K562 (cell line): ENCODE data around the gene OSCAR. TPM values are rescaled to one million over a fixed set of nuclear protein-coding genes. Genes with fewer than 3 reads are reported as not detected.

Experiments used
- ATAC-seq: fragments of 200-7000 bp; cut with Tn5 transposase; 3 replicates; pipeline ENCODE4 v1.9.1; 2020; ENCODE audit warnings: moderate library complexity
- BruUV-seq: library from RNA; stranded (reverse); fragments of 400-500 nt; replicated peaks from 2 replicates; lab custom pipeline; 2021; lab: Mats Ljungman, UMichigan
- CTCF ChIA-PET: fragments of 300-600 bp; formaldehyde crosslinking; extraction: SDS; loops from one replicate; lab custom pipeline; 2021; ENCODE audit warnings: low intra/inter-chr PET ratio; lab: Yijun Ruan, JAX
- POLR2A ChIA-PET: fragments of 300-600, 350-650 bp; sonication (Branson Sonifier 250); formaldehyde crosslinking; extraction: SDS; loops from one replicate; lab custom pipeline; 2021; ENCODE audit warnings: antibody characterized with exemption, inconsistent platforms; lab: Yijun Ruan, JAX
- DNase-seq, 4 experiments: peaks; one replicate each; pipeline versions ENCODE4 v3.0.0 to v3.0.0-alpha.2; 2011 to 2018; ENCODE audit warnings: low spot score in 3 of 4, mixed read lengths in 3 of 4; ENCODE audit errors: extremely low read depth in 1 of 4
- FAIRE-seq: peaks from 2 replicates; lab custom pipeline; 2011; peaks lifted over from hg19 to GRCh38; lab: Jason Lieb, UNC
- H2AFZ ChIP-seq: 2 replicates; pipeline ENCODE4 v1.6.0; 2011; ENCODE audit warnings: low read depth, low read length, control low read depth, inconsistent platforms
- H3K27ac ChIP-seq: fragments of 200-600 bp; 3 replicates; pipeline ENCODE4 v1.8.0; 2011; ENCODE audit warnings: low read depth, mild to moderate bottlenecking, control low read depth, inconsistent platforms, low read length, moderate library complexity, mixed read lengths; ENCODE audit errors: extremely low read depth
- H3K27me3 ChIP-seq, 2 experiments: fragments of 300-600 bp in 1 of 2; 2 replicates in 1 of 2; 3 replicates in 1 of 2; pipeline versions ENCODE4 v1.6.0 to v1.8.0; 2011; ENCODE audit warnings: inconsistent platforms in 2 of 2, low read length in 2 of 2, mild to moderate bottlenecking in 1 of 2, mixed read lengths in 1 of 2, moderate library complexity in 1 of 2; ENCODE audit not compliant: control insufficient read depth in 2 of 2, insufficient read depth in 2 of 2
- H3K36me3 ChIP-seq: fragments of 300-600 bp; 3 replicates; pipeline ENCODE4 v1.8.0; 2011; ENCODE audit warnings: mild to moderate bottlenecking, low read length, inconsistent platforms; ENCODE audit not compliant: control insufficient read depth, insufficient read depth
- H3K4me1 ChIP-seq, 2 experiments: fragments of 200-600 bp in 1 of 2; replicated peaks in 1 of 2; 2 replicates in 1 of 2; 3 replicates in 1 of 2; pipeline versions ENCODE4 v1.5.1 to v1.8.0; 2011; ENCODE audit warnings: inconsistent platforms in 2 of 2, low read length in 2 of 2, mild to moderate bottlenecking in 1 of 2, mixed read lengths in 1 of 2, moderate library complexity in 1 of 2; ENCODE audit not compliant: control insufficient read depth in 2 of 2, insufficient read depth in 2 of 2
- H3K4me2 ChIP-seq: 2 replicates; pipeline ENCODE4 v1.6.1; 2011; ENCODE audit warnings: low read length, control low read depth, inconsistent platforms, mixed read lengths; ENCODE audit not compliant: insufficient read depth
- H3K4me3 ChIP-seq: fragments of 200-600 bp; sonication (generic), shearing (Covaris generic); 2 replicates; pipeline ENCODE4 v1.5.1; 2016; ENCODE audit warnings: control low read depth, inconsistent platforms
- H3K79me2 ChIP-seq: fragments of 200-600 bp; 3 replicates; pipeline ENCODE4 v1.8.0; 2011; ENCODE audit warnings: low read length, inconsistent platforms; ENCODE audit not compliant: control insufficient read depth, insufficient read depth
- H3K9ac ChIP-seq, 2 experiments: 2 replicates each; pipeline versions ENCODE4 v1.6.0 to v1.6.1; 2011; ENCODE audit warnings: low read depth in 2 of 2, low read length in 2 of 2, control low read depth in 1 of 2, inconsistent platforms in 1 of 2, mild to moderate bottlenecking in 1 of 2, mixed read lengths in 1 of 2; ENCODE audit not compliant: insufficient read depth in 1 of 2
- H3K9me1 ChIP-seq: one replicate; pipeline ENCODE4 v1.6.0; 2011; ENCODE audit warnings: inconsistent platforms, mild to moderate bottlenecking, low read length, moderate library complexity; ENCODE audit not compliant: control insufficient read depth, insufficient read depth
- H3K9me3 ChIP-seq: replicated peaks from 2 replicates; pipeline ENCODE4 v1.5.1; 2011; ENCODE audit warnings: low read depth, low read length, inconsistent platforms; ENCODE audit not compliant: control insufficient read depth, insufficient read depth
- H4K20me1 ChIP-seq: replicated peaks from 2 replicates; pipeline ENCODE4 v1.6.1; 2011; ENCODE audit warnings: low read length, inconsistent platforms, mixed read lengths; ENCODE audit not compliant: control insufficient read depth, insufficient read depth
- CEBPB ChIP-seq: fragments of 450-650 bp; IDR thresholded peaks from 2 replicates; pipeline ENCODE4 v1.6.1; 2016; ENCODE audit warnings: missing genetic modification characterization, missing compliant biosample characterization
- CREBBP ChIP-seq: IDR thresholded peaks from one replicate; pipeline ENCODE4 v1.6.1; 2012; ENCODE audit warnings: low read depth, mild to moderate bottlenecking, control low read depth, inconsistent platforms, low read length
- HLTF ChIP-seq: fragments of 450-650 bp; IDR thresholded peaks from 2 replicates; pipeline ENCODE4 v1.6.1; 2016
- IFI16 ChIP-seq: fragments of 250-450 bp; sonication (Bioruptor Pico); IDR thresholded peaks from 2 replicates; pipeline ENCODE4 v2.1.2; 2022; ENCODE audit warnings: mild to moderate bottlenecking, inconsistent platforms
- PYGO2 ChIP-seq: fragments of 450-650 bp; IDR thresholded peaks from 2 replicates; pipeline ENCODE4 v1.6.1; 2016; ENCODE audit warnings: mild to moderate bottlenecking, missing genetic modification characterization, moderate library complexity, missing compliant biosample characterization
- RBFOX2 ChIP-seq: fragments of 200-400 bp; formaldehyde crosslinking; IDR thresholded peaks from 2 replicates; pipeline ENCODE4 v1.6.1; 2017; ENCODE audit warnings: low read depth, mild to moderate bottlenecking, low read length, moderate library complexity
- RBM34 ChIP-seq: fragments of 200-400 bp; formaldehyde crosslinking; IDR thresholded peaks from 2 replicates; pipeline ENCODE4 v1.6.1; 2018; ENCODE audit warnings: low read length, borderline replicate concordance; ENCODE audit not compliant: insufficient read depth
- RBM39 ChIP-seq: fragments of 200-400 bp; formaldehyde crosslinking; optimal IDR thresholded peaks from 2 replicates; pipeline ENCODE3; 2018; ENCODE audit warnings: low read depth, low read length
- TEAD2 ChIP-seq: fragments of 450-650 bp; IDR thresholded peaks from 2 replicates; pipeline ENCODE4 v1.6.1; 2016; ENCODE audit warnings: missing genetic modification characterization, control low read depth, missing compliant biosample characterization
- U2AF1 ChIP-seq: fragments of 200-400 bp; formaldehyde crosslinking; optimal IDR thresholded peaks from 2 replicates; pipeline ENCODE3; 2017; ENCODE audit warnings: mild to moderate bottlenecking, low read depth, low read length, moderate library complexity
- ZBTB12 ChIP-seq: fragments of 250-450 bp; sonication (Bioruptor Pico); IDR thresholded peaks from 2 replicates; pipeline ENCODE4 v1.4.0; 2020
- ZC3H8 ChIP-seq: fragments of 450-650 bp; IDR thresholded peaks from 2 replicates; pipeline ENCODE4 v1.6.1; 2017
- ZNF3 ChIP-seq: fragments of 250-450 bp; sonication (Bioruptor Pico); IDR thresholded peaks from 2 replicates; pipeline ENCODE4 v1.5.0; 2021; ENCODE audit warnings: mild to moderate bottlenecking, moderate library complexity
- ZNF668 ChIP-seq: fragments of 250-450 bp; sonication (Bioruptor Pico); IDR thresholded peaks from 2 replicates; pipeline ENCODE4 v1.8.0; 2022; ENCODE audit warnings: mild to moderate bottlenecking, inconsistent platforms
- WGBS: fragments of 100-300 bp; shearing (Covaris generic); methylation state at CpG from one replicate; pipeline ENCODE4 v1.1.6; 2016; ENCODE audit warnings: low coverage, mixed read lengths; ENCODE audit not compliant: insufficient coverage; ENCODE audit errors: missing lambda C conversion rate; 5-methylcytosine and 5-hydroxymethylcytosine counted together
- in situ Hi-C: fragments of 300-500 bp; cut with MboI; formaldehyde crosslinking; loops from 4 replicates; pipeline ENCODE4 v1.15.0; 2018; ENCODE audit warnings: inconsistent platforms, mixed read lengths
- intact Hi-C: fragments of 100-400 bp; cut with micrococcal nuclease; formaldehyde crosslinking; loops from 2 replicates; pipeline ENCODE4 v1.14.2; 2022
- polyA plus RNA-seq, 8 experiments: library from polyadenylated mRNA; depleted of rRNA in 4 of 8; stranded (reverse) in 5 of 8; unstranded in 3 of 8; fragments of >200 nt; fragmentation: Nextera tagmentation in 2 of 8; fragmentation: Illumina TruSeq in 1 of 8; extraction: Ambion mirVana in 2 of 8; extraction: Trizol in 1 of 8; gene quantifications; 2 replicates each; pipeline versions ENCODE4 v1.2.1 to v1.2.3, GENCODE V29; 2011 to 2014; ENCODE audit warnings: inconsistent platforms in 1 of 8, missing spikeins in 1 of 8
- total RNA-seq, 7 experiments: library from RNA; depleted of rRNA in 6 of 7; stranded (reverse); fragments of >200 nt in 6 of 7; fragmentation: Illumina TruSeq in 2 of 7; extraction: Trizol in 2 of 7; gene quantifications; 2 replicates each; pipeline versions ENCODE4 v1.2.1 to v1.2.3, GENCODE V29; 2011 to 2021; ENCODE audit warnings: low replicate concordance in 1 of 7
- TF ChIP-seq, protein P1 (sequence below): fragments of 450-650 bp; IDR thresholded peaks from one replicate; pipeline ENCODE4 v1.6.1; 2018; ENCODE audit warnings: mild to moderate bottlenecking, moderate library complexity; ENCODE audit not compliant: partially characterized antibody

Gene OSCAR
- total and polyA plus RNA-seq, 9 of the 15 experiments (the other 6 are each of a cell fraction or from before 2014, with no cell fraction given), result 0.09 to 0.62 (median 0.13) TPM; not detected in 5

DNA sequence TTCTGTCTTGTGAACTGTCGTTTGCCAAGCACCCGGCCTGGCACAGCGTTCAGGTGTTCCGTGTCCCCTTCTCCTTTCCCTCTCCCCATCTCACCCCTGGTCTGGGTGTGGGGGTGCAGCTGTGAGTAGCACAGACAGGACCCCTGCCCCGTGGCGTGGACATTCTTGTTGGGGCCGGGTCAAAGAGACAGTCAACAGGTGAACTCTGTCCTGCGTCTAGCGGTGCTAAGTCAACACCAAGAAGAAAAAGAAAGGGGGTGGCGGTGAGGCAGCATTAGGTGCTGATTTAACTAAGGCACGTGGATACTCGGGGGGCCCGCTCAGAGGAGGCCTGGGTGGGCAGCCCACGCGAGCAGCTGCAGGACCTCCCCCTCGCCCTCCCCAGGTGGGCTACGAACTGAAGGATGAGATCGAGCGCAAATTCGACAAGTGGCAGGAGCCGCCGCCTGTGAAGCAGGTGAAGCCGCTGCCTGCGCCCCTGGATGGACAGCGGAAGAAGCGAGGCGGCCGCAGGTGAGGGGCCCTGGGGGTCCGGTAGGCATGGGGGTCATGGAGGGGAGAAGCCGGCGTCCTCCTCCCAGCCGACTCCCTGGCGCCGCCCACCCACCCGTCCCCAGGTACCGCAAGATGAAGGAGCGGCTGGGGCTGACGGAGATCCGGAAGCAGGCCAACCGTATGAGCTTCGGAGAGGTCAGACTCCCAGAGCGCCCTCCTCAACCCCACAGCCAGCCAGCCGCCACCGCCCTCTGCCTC, 27.3 kb upstream of the OSCAR start:
- H4K20me1 ChIP-seq, result no peaks in the 10 kb centered on the region
- BruUV-seq, result no TSS peak
- intact Hi-C loops (no loop called here), in situ Hi-C loops (no loop called here)
- ATAC-seq (no peak), FAIRE-seq (no peak), DNase-seq (no peak)
- no peaks in the 10 kb centered on the region for H3K27me3 ChIP-seq
- no peak overlapping the region for H2AFZ ChIP-seq
- no peaks in the 10 kb centered on the region for H3K9me3 ChIP-seq
- ChIA-PET POLR2A (no interaction called here), CTCF (no interaction called here)
- peaks cover 78% of the 10 kb centered on the region; the same call in 2 of the 3 replicates for H3K36me3 ChIP-seq
- no peak overlapping the region for H3K9ac ChIP-seq
- no peak overlapping the region for H3K27ac ChIP-seq
- H3K4me2 ChIP-seq, result no peak overlapping the region
- H3K4me1 ChIP-seq, result no peaks in the 10 kb centered on the region; a peak in 1 of 5 replicates
- TF ChIP-seq IFI16 (CRISPR knock-in tag) (no peak), CREBBP (no peak), ZNF668 (CRISPR knock-in tag) (no peak), CEBPB (no peak), RBFOX2 (no peak; the same call in 1 of the 2 replicates), ZNF3 (no peak), RBM34 (no peak), U2AF1 (no peak), ZC3H8 (no peak), PYGO2 (tag) (no peak), ZBTB12 (CRISPR knock-in tag) (no peak), TEAD2 (tag) (no peak), RBM39 (no peak), HLTF (no peak)
- TF ChIP-seq, protein P1, sequence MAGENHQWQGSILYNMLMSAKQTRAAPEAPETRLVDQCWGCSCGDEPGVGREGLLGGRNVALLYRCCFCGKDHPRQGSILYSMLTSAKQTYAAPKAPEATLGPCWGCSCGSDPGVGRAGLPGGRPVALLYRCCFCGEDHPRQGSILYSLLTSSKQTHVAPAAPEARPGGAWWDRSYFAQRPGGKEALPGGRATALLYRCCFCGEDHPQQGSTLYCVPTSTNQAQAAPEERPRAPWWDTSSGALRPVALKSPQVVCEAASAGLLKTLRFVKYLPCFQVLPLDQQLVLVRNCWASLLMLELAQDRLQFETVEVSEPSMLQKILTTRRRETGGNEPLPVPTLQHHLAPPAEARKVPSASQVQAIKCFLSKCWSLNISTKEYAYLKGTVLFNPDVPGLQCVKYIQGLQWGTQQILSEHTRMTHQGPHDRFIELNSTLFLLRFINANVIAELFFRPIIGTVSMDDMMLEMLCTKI, result no peak
- no peak overlapping the region for H3K4me3 ChIP-seq
- 96% methylated on average over 17 of the region's 44 CpGs for WGBS
- H3K9me1 ChIP-seq, result no peaks in the 10 kb centered on the region
- H3K79me2 ChIP-seq, result no peaks in the 10 kb centered on the region
